Smooth muscle cell (in vitro differentiated cells): ENCODE results near the gene NFATC2IP. TPM values are rescaled to one million over a fixed set of nuclear protein-coding genes. Genes with fewer than 3 reads are reported as not detected.
"Not testable (repeated sequence)": the region's sequence is repeated elsewhere in the genome, so short reads cannot be mapped to it uniquely, and the experiment has no call there.

Experiments
- DNase-seq: peaks from one replicate; lab custom pipeline; 2025; ENCODE audit not compliant: unreplicated experiment; lab: John Stamatoyannopoulos, UW
- H2AFZ ChIP-seq: fragments of 200-600 bp; sonication (generic); 2 replicates; pipeline ENCODE4 v1.6.0; 2016; ENCODE audit warnings: antibody characterized with exemption, low read depth, mild to moderate bottlenecking
- H3F3A ChIP-seq: fragments of 200-600 bp; sonication (generic); 2 replicates; pipeline ENCODE4 v1.6.0; 2017; ENCODE audit warnings: antibody characterized with exemption, low read depth
- H3K27ac ChIP-seq: fragments of 200-600 bp; sonication (generic); 2 replicates; pipeline ENCODE4 v1.5.1; 2016; ENCODE audit warnings: low read depth, mild to moderate bottlenecking
- H3K27me3 ChIP-seq: fragments of 200-600 bp; sonication (generic); 2 replicates; pipeline ENCODE4 v1.6.1; 2016; ENCODE audit warnings: low read depth, mild to moderate bottlenecking
- H3K36me3 ChIP-seq: fragments of 200-600 bp; sonication (generic); 2 replicates; pipeline ENCODE4 v1.5.1; 2016; ENCODE audit warnings: low read depth
- H3K4me1 ChIP-seq: fragments of 200-600 bp; sonication (generic); 2 replicates; pipeline ENCODE4 v1.5.1; 2016; ENCODE audit warnings: low read depth
- H3K4me2 ChIP-seq: fragments of 200-600 bp; sonication (generic); 2 replicates; pipeline ENCODE4 v1.6.0; 2016; ENCODE audit warnings: mild to moderate bottlenecking
- H3K4me3 ChIP-seq: fragments of 200-600 bp; sonication (generic); 2 replicates; pipeline ENCODE4 v1.5.1; 2016; ENCODE audit warnings: mild to moderate bottlenecking
- H3K79me2 ChIP-seq: fragments of 200-600 bp; sonication (generic); 2 replicates; pipeline ENCODE4 v1.6.0; 2016; ENCODE audit warnings: low read depth, mild to moderate bottlenecking
- H3K9ac ChIP-seq: fragments of 200-600 bp; sonication (generic); 2 replicates; pipeline ENCODE4 v1.6.0; 2016; ENCODE audit warnings: low read depth
- H3K9me3 ChIP-seq: fragments of 200-600 bp; sonication (generic); replicated peaks from 2 replicates; pipeline ENCODE4 v1.5.1; 2016; ENCODE audit warnings: low read depth
- H4K20me1 ChIP-seq: fragments of 200-600 bp; sonication (generic); 2 replicates; pipeline ENCODE4 v1.6.0; 2016; ENCODE audit warnings: low read depth
- WGBS: methylation state at CpG from one replicate; pipeline ENCODE4 v1.1.7; 2016; ENCODE audit warnings: low lambda C conversion rate; 5-methylcytosine and 5-hydroxymethylcytosine counted together
- polyA plus RNA-seq: library from polyadenylated mRNA; unstranded; fragments of >200 nt; fragmentation: Nextera tagmentation; extraction: Ambion mirVana; gene quantifications from 2 replicates; pipeline ENCODE4 v1.2.1, GENCODE V29; 2016
- total RNA-seq: library from RNA; depleted of rRNA; stranded (reverse); fragments of >200 nt; gene quantifications from 2 replicates; pipeline ENCODE4 v1.2.3, GENCODE V29; 2014
- TF ChIP-seq, protein P1 (sequence below): fragments of 200-600 bp; sonication (generic); IDR thresholded peaks from 2 replicates; pipeline ENCODE4 v1.5.1; 2017; ENCODE audit warnings: borderline replicate concordance, mild to moderate bottlenecking, antibody characterized with exemption; ENCODE audit not compliant: insufficient read depth, poor library complexity, severe bottlenecking

NFATC2IP gene
- total and polyA plus RNA-seq, 2 experiments from 2014 or later = 13.1 to 19.0 TPM

DNA sequence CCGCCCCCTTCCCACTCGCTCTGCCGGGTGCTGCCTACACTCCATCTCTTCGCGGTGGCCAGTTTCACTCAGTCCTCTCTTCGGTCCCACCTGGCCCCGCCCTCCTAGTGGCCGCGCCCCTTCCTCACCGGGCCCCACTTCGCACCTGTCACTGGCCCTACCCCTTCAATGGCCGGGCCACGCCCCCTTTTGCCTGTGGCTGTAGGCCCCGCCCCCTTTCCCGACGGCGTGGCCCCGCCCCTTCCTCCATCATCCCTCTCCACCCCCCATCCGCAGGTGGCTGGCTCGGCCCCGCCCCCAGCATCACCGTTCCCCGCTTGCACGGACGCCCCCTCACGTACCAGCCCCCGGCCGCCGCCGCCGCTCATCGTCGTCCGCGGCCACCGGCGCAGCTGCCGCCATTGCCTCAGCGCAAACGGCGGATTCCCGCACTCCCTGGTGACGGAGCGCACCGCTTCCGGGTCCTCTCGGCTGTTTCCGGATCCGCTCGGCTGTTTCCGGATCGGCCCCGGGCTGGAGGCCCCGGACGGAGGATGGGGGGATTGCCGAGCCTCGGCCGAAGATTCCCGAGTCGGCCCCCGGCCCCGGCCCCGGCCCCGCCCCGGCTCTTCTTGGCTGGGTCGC, 25.9 kb upstream of the NFATC2IP start, which contains the start of gene RABEP2:
TSS of gene RABEP2 (minus strand) at position 477 of the 624 bp plus-strand sequence. CDS start at position 402, 75 bp downstream.
- WGBS = 0% methylated on average over 19 of the region's 66 CpGs
- TF ChIP-seq, protein P1, sequence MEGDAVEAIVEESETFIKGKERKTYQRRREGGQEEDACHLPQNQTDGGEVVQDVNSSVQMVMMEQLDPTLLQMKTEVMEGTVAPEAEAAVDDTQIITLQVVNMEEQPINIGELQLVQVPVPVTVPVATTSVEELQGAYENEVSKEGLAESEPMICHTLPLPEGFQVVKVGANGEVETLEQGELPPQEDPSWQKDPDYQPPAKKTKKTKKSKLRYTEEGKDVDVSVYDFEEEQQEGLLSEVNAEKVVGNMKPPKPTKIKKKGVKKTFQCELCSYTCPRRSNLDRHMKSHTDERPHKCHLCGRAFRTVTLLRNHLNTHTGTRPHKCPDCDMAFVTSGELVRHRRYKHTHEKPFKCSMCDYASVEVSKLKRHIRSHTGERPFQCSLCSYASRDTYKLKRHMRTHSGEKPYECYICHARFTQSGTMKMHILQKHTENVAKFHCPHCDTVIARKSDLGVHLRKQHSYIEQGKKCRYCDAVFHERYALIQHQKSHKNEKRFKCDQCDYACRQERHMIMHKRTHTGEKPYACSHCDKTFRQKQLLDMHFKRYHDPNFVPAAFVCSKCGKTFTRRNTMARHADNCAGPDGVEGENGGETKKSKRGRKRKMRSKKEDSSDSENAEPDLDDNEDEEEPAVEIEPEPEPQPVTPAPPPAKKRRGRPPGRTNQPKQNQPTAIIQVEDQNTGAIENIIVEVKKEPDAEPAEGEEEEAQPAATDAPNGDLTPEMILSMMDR = no peak
- Histone ChIP-seq H3K27me3 (no peaks in the 10 kb centered on the region), H3K9me3 (no peaks in the 10 kb centered on the region), H3K4me2 (peak within 1 kb of the TSS; percentile 85), H2AFZ (peak within 1 kb of the TSS; percentile 81), H3K27ac (peak within 1 kb of the TSS; percentile 82), H3K9ac (peak within 1 kb of the TSS; percentile 78), H3K4me1 (peaks cover 4% of the 10 kb centered on the region), H3K4me3 (peak within 1 kb of the TSS; percentile 95), H3F3A (peaks cover 2% of the 10 kb centered on the region), H3K36me3 (no peaks in the 10 kb centered on the region), H4K20me1 (no peaks in the 10 kb centered on the region), H3K79me2 (no peaks in the 10 kb centered on the region)
- DNase-seq = peak; percentile 92

DNA sequence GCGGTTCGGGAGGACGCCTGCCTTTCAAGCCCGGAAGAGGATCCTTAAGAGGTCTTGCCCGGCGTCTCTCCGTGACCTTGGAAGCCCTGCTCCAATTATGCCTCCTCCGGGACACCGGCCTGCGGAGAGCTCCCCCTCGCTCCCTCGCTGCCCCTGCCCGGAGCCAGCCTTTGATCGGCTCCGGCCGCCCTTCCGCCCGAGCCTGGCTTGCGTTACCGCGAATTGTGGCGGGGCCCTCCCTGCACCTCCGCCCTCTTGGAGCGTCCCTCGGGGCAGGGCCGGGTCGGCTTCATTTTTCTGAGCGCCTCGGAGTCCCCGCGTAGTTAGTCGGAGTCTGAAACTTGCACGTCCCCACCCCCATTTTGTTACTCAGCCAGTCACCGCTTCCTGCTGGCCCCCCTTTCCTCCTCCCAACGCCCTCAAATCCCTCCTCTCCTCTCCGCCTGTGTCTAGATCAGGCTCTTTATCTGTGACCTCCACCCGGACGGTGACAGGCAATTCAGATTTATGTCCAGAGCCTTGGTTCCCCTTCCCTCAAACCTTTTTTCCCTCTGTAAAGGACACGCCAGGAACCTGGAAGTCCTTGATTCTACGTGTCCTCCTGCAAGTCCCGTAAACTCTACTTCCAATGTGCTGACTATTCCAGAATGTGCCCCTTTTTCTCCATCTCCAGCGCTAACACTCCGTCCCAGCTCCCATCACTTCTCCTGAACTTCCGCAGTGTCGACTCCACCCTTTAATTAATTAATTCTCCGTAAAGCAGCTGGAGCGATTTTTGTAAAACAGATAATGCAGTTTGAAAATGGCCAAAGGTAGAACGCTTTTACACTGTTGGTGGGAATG, 25.1 kb upstream of the NFATC2IP start:
- Histone ChIP-seq H3K4me3 (peak overlapping the region; percentile 95), H3K27me3 (no peaks in the 10 kb centered on the region), H3K79me2 (no peaks in the 10 kb centered on the region), H4K20me1 (no peaks in the 10 kb centered on the region), H3K9ac (peak overlapping the region; percentile 78), H3F3A (peaks cover 2% of the 10 kb centered on the region), H3K9me3 (no peaks in the 10 kb centered on the region), H3K4me2 (peak overlapping the region; percentile 85), H3K4me1 (peaks cover 4% of the 10 kb centered on the region), H3K36me3 (no peaks in the 10 kb centered on the region), H2AFZ (peak overlapping the region; percentile 81), H3K27ac (peak overlapping the region; percentile 82)
- peak; percentile 92 for DNase-seq
- TF ChIP-seq, protein P1 = no peak
- 4% methylated on average over 40 of the region's 48 CpGs for WGBS

DNA sequence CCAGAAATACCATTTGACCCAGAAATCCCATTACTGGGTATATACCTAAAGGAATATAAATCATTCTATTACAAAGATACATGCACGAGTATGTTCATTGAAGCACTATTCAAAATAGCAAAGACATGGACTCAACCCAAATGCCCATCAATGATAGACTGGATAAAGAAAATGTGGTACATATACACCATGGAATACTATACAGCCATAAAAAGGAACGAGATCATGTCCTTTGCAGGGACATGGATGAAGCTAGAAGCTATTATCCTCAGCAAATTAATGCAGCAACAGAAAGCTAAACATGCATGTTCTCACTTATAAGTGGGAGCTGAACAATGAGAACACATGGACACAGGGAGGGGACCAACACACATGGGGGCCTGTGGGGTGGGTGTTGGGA, 24.5 kb upstream of the NFATC2IP start:
- not testable (repeated sequence) for H3K36me3 ChIP-seq, H3K79me2 ChIP-seq, H3K4me1 ChIP-seq, H4K20me1 ChIP-seq, DNase-seq, H3K27ac ChIP-seq, H3F3A ChIP-seq, H3K9ac ChIP-seq, H2AFZ ChIP-seq, H3K27me3 ChIP-seq, H3K9me3 ChIP-seq
- WGBS = 96% methylated on average over 2 of the region's 2 CpGs
- Histone ChIP-seq H3K4me3 (peak overlapping the region; percentile 95), H3K4me2 (peak overlapping the region; percentile 85)

DNA sequence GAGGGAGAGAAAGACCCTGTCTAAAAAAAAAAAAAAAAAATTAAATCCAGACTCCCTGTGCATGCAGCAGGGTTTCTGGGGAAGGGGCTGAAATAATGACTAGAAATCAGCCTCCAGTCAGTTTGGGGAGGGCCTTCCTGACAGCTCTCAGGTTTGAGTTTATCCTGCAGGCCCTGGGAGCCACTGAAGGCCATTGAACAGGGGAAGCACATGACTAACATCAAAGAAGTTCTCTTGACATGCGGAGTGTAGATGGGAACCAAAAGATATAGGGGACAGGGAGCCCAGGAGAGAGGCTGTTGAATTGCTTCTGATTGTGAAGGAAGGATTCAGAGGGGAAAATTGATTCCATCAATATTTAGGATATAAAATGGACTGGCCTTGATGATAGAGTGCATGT, 22.9 kb upstream of the NFATC2IP start:
- Histone ChIP-seq H3K4me2 (no peak overlapping the region), H3K79me2 (no peaks in the 10 kb centered on the region), H3K27me3 (no peaks in the 10 kb centered on the region), H3K9ac (no peak overlapping the region), H3F3A (peaks cover 2% of the 10 kb centered on the region), H3K27ac (no peak overlapping the region), H2AFZ (no peak overlapping the region), H4K20me1 (no peaks in the 10 kb centered on the region), H3K9me3 (no peaks in the 10 kb centered on the region), H3K36me3 (no peaks in the 10 kb centered on the region), H3K4me3 (no peak overlapping the region), H3K4me1 (peaks cover 10% of the 10 kb centered on the region)
- WGBS = 72% methylated on average over 1 of the region's 1 CpG
- DNase-seq = no peak
- TF ChIP-seq, protein P1 = no peak
